ENCODE data around the gene PRR3.

PRR3 gene, protein sequence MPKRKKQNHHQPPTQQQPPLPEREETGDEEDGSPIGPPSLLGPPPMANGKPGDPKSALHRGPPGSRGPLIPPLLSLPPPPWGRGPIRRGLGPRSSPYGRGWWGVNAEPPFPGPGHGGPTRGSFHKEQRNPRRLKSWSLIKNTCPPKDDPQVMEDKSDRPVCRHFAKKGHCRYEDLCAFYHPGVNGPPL
- long read RNA-seq, transcript PRR3-202 (4 exons, 2,254 nt) = minor isoform, 6 of 44 reads
- long read RNA-seq, transcript PRR3-204 (4 exons, 1,944 nt) = minor isoform, 8 of 44 reads
- long read RNA-seq, transcript PRR3-206 (5 exons, 2,005 nt) = minor isoform, 7 of 44 reads
- long read RNA-seq, transcript PRR3-201 (3 exons, 1,797 nt) = major isoform, 15 of 44 reads
- long read RNA-seq, partial matches to known transcripts = 3 of 44 reads
- long read RNA-seq, other reads (novel, unspliced or antisense) = 1 of 44 reads

DNA sequence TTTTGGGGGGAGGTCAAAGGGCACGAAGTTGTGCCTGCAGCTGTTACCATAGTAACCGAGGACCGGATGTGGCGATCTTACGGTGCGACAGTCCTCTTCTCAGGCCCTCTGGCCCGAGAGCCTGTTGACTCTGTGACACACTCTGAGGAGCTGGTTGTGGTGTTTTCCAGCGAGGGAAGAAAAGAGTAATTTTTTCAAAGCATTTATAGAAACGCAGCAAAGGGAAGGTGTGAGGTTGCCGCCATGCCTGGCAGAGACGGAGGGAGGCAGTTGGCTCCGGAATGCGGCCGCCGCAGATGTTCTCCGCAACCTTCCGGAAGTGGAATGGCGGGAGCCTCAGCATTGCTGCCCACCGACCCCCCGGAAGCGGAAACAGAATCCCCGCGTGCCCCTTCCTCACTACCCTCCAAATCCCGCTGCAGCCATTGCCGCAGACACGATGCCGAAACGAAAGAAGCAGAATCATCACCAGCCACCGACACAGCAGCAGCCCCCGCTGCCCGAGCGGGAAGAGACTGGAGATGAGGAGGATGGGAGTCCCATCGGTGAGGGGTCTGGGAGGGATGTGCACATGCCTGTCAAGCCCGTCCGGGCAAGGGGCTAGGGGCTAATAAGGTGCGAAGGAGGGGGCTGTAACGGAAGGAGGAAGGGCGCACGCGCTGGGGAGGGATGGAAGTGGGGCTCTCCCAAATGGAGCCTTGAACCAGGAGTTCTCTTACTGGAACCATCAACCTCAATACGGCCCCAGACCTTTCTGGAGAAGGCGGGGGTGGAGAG is at the start of gene PRR3:
Gene PRR3, plus strand, starts transcription at position 390 of the 777 bp plus-strand sequence. Its CDS starts 50 bp downstream, at position 440.
- Histone ChIP-seq H3K27ac (replicated peaks) (peak within 1 kb of the TSS; percentile 95), H3K27me3 (ENCODE audit: insufficient read depth, poor library complexity, severe bottlenecking) (no peaks in the 10 kb centered on the region), H3K4me3 (replicated peaks; ENCODE audit: insufficient read depth, low read length) (peak within 1 kb of the TSS; percentile 90)
- peak; percentile 21; the same call in 1 of the 2 replicates for TF ChIP-seq SPI1 (IDR thresholded peaks at IDR 0.05; ENCODE audit: borderline replicate concordance, low read depth)
- TF ChIP-seq POLR2AphosphoS5 (IDR thresholded peaks at IDR 0.05; ENCODE audit: low read depth) = peak; percentile 92
- TF ChIP-seq, protein P1, sequence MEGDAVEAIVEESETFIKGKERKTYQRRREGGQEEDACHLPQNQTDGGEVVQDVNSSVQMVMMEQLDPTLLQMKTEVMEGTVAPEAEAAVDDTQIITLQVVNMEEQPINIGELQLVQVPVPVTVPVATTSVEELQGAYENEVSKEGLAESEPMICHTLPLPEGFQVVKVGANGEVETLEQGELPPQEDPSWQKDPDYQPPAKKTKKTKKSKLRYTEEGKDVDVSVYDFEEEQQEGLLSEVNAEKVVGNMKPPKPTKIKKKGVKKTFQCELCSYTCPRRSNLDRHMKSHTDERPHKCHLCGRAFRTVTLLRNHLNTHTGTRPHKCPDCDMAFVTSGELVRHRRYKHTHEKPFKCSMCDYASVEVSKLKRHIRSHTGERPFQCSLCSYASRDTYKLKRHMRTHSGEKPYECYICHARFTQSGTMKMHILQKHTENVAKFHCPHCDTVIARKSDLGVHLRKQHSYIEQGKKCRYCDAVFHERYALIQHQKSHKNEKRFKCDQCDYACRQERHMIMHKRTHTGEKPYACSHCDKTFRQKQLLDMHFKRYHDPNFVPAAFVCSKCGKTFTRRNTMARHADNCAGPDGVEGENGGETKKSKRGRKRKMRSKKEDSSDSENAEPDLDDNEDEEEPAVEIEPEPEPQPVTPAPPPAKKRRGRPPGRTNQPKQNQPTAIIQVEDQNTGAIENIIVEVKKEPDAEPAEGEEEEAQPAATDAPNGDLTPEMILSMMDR (IDR thresholded peaks at IDR 0.05; ENCODE audit: insufficient read depth, low read length) = no peak
- TF ChIP-seq, protein P2, sequence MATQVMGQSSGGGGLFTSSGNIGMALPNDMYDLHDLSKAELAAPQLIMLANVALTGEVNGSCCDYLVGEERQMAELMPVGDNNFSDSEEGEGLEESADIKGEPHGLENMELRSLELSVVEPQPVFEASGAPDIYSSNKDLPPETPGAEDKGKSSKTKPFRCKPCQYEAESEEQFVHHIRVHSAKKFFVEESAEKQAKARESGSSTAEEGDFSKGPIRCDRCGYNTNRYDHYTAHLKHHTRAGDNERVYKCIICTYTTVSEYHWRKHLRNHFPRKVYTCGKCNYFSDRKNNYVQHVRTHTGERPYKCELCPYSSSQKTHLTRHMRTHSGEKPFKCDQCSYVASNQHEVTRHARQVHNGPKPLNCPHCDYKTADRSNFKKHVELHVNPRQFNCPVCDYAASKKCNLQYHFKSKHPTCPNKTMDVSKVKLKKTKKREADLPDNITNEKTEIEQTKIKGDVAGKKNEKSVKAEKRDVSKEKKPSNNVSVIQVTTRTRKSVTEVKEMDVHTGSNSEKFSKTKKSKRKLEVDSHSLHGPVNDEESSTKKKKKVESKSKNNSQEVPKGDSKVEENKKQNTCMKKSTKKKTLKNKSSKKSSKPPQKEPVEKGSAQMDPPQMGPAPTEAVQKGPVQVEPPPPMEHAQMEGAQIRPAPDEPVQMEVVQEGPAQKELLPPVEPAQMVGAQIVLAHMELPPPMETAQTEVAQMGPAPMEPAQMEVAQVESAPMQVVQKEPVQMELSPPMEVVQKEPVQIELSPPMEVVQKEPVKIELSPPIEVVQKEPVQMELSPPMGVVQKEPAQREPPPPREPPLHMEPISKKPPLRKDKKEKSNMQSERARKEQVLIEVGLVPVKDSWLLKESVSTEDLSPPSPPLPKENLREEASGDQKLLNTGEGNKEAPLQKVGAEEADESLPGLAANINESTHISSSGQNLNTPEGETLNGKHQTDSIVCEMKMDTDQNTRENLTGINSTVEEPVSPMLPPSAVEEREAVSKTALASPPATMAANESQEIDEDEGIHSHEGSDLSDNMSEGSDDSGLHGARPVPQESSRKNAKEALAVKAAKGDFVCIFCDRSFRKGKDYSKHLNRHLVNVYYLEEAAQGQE (IDR thresholded peaks at IDR 0.05; ENCODE audit: insufficient replicate concordance, low read depth) = peak; percentile 62
- TF ChIP-seq GABPA (IDR thresholded peaks at IDR 0.05; ENCODE audit: low read depth) = peak; percentile 98
- DNase-seq (ENCODE audit: low read depth in 1 of 2, low spot score in 1 of 2) = peak; percentile 86 to 92

DNA sequence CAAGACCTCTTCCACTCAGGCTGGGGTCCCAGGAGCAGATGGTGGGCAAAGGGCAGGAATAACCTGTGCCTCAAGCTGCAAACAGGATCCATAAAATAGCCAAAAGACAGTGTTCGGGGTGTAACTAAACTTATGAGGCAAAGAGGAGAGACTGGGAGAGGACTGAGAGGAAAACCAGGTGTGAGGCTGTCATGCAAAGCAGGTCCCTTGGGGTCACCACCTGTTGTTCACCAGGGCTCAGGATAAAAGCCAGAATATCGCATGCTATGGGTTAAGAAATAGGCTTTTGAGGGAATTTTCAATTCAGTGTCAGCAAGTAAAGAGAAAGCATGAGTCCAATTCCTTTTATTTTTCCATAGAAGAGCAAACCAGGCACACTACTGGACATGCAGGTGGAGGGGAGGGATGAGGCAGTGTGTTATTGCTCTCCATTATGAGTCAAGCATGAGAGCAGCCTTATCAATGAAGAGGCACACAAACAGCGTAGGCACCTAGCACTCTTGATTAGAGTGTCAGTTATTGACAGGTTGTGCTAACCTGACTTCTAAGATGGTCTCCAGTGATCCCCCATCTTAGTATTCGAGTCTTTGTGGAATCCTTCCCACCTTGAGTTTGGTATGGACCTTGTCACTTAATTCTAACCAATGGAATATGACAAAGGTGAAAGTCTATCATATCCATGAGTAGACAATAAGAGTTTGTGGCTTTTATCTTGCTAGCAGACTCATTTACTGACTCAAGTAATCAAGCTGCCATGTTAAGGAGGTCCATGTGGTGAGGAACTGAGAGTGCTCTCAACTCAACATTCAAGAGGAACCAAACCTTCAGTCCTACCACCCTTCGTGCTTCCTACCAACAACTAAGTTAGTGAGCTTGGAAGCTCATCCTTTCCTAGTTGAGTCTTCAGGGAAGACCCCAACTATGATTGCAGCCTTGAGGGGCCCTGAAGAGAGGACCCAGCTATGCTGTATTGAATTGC is 49.0 kb upstream of the PRR3 start:
- H3K4me3 ChIP-seq (replicated peaks; ENCODE audit: insufficient read depth, low read length) = no peak overlapping the region
- H3K27me3 ChIP-seq (ENCODE audit: insufficient read depth, poor library complexity, severe bottlenecking) = no peaks in the 10 kb centered on the region
- H3K27ac ChIP-seq (replicated peaks) = peak overlapping the region; percentile 86
- peak in 1 of 2 experiments; percentile 35 for DNase-seq (ENCODE audit: low read depth in 1 of 2, low spot score in 1 of 2)
- TF ChIP-seq, protein P1 (IDR thresholded peaks at IDR 0.05; ENCODE audit: insufficient read depth, low read length) = no peak
- TF ChIP-seq SPI1 (IDR thresholded peaks at IDR 0.05; ENCODE audit: borderline replicate concordance, low read depth) (no peak; the same call in 1 of the 2 replicates), POLR2AphosphoS5 (IDR thresholded peaks at IDR 0.05; ENCODE audit: low read depth) (no peak), GABPA (IDR thresholded peaks at IDR 0.05; ENCODE audit: low read depth) (no peak)
- TF ChIP-seq, protein P2 (IDR thresholded peaks at IDR 0.05; ENCODE audit: insufficient replicate concordance, low read depth) = no peak

Data from HL-60 (cell line).